ENCODE results near the gene MAU2. TPM values are rescaled to one million over a fixed set of nuclear protein-coding genes. Genes with fewer than 3 reads are reported as not detected.
A peak's percentile ranks its signal among the peaks of the same experiment; 100 is the strongest.

MAU2 gene
- total and polyA plus RNA-seq, 2 of the 13 experiments (the other 11 are each of a cell fraction or from before 2014, with no cell fraction given) = 16.8 to 33.8 TPM

- TF ChIP-seq CEBPZ (IDR thresholded peaks at IDR 0.05; ENCODE audit: low read length) (no peak), ZNF331 (CRISPR knock-in tag; IDR thresholded peaks at IDR 0.05) (peak; percentile 83; the same call in 1 of the 2 replicates), ZNF574 (CRISPR knock-in tag; IDR thresholded peaks at IDR 0.05) (peak; percentile 90), ZNF484 (CRISPR knock-in tag; IDR thresholded peaks at IDR 0.05; ENCODE audit: borderline replicate concordance, low read depth) (no peak), ZNF672 (CRISPR knock-in tag; IDR thresholded peaks at IDR 0.05) (no peak), ZNF768 (CRISPR knock-in tag; IDR thresholded peaks at IDR 0.05) (peak; percentile 62), MTF2 (CRISPR knock-in tag; IDR thresholded peaks at IDR 0.05; ENCODE audit: borderline replicate concordance) (no peak), TRAFD1 (CRISPR knock-in tag; IDR thresholded peaks at IDR 0.05; ENCODE audit: borderline replicate concordance) (no peak), POLR2AphosphoS5 (IDR thresholded peaks at IDR 0.05; ENCODE audit: low read depth, low read length) (peak; percentile 38; the same call in 1 of the 2 replicates), MXI1 (IDR thresholded peaks at IDR 0.05; ENCODE audit: borderline replicate concordance, low read depth, low read length) (peak; percentile 77; the same call in 1 of the 3 replicates), ZNF704 (CRISPR knock-in tag; IDR thresholded peaks at IDR 0.05; ENCODE audit: borderline replicate concordance) (peak; percentile 14; the same call in 1 of the 2 replicates), RERE (CRISPR knock-in tag; IDR thresholded peaks at IDR 0.05; ENCODE audit: low read depth) (no peak)
These were observed 46.1 kb downstream of the MAU2 start (continued) for GRCh38 chr19:19366434-19367396.

All from HepG2 (cell line).